ENCODE results near the gene PSTPIP1.

The PSTPIP1 gene

GRCh38 chr15:77001351-77001750 lies 6.4 kb downstream of the PSTPIP1 start:
- no peak overlapping the region for H3K4me3 ChIP-seq (ENCODE audit: low read depth, low read length)
- TF ChIP-seq CTCF (IDR thresholded peaks at IDR 0.05; ENCODE audit: low read depth, low read length) = no peak

GRCh38 chr15:77001966-77002365 lies 7.0 kb downstream of the PSTPIP1 start:
- H3K4me3 ChIP-seq (ENCODE audit: low read depth, low read length) = no peak overlapping the region
- no peak for TF ChIP-seq CTCF (IDR thresholded peaks at IDR 0.05; ENCODE audit: low read depth, low read length)

DNA sequence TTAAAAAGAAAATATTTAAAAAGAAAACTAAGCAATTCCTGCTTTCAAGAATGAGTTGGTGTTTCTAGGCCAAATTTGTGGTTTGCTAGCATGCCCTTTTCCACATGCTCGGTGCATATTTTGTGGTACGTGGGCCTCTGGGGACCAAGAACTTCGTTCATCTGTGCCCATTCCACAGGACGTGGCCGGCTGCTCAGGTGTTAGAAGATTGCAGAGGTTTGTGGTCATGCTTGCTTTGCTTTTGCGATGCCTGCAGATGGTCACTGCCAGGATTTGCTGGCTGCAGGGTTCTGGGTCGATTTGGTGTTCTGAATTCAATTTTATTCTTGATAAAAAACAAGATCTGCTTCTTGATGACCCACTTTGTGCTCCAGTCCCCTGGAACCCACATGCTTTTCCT lies 7.5 kb downstream of the PSTPIP1 start:
- no peak overlapping the region for H3K4me3 ChIP-seq (ENCODE audit: low read depth, low read length)
- TF ChIP-seq CTCF (IDR thresholded peaks at IDR 0.05; ENCODE audit: low read depth, low read length) = no peak

DNA sequence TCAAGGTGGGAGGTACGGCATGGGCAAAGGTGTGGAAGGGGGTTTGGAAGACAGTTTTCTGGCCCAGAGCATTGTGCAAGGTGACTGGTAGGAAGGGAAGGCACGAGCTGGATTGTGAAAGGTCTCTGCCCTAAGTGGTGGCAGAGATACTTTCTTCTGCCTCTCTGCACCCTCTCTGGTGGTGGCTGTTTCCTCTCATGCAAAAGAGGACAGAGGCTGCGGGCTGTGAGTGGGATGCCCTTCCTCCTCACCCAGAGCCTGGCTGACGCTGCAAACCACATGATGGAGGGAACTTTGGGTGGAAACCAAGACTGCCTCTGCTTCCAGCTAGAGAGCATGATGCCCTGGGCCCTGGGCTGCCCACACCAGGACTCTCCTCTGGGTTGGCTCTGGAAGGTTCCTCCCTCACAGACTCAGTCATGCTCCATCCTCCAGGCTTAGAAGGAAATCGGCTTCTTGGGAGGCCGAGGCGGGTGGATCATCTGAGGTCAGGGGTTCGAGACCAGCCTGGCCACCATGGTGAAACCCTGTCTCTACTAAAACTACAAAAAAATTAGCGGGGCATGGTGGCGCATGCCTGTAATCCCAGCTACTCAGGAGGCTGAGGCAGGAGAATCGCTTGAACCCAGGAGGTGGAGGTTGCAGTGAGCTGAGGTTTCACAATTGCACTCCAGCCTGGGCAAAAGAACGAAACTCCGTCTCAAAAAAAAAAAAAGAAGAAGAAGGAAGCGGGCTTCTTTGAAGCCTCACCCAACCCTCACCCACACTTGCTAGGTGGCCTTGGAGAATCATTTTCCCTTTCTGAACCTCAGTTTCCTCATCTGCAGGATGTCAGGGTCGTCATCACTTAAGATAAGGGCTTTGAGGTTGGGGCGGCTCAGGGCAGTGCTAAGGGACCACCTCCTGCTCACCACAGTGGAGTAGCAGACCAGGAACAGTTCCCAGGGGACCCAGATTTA lies 8.3 kb downstream of the PSTPIP1 start:
- H3K4me3 ChIP-seq (ENCODE audit: low read depth, low read length) = no peak overlapping the region
- no peak for TF ChIP-seq CTCF (IDR thresholded peaks at IDR 0.05; ENCODE audit: low read depth, low read length)

DNA sequence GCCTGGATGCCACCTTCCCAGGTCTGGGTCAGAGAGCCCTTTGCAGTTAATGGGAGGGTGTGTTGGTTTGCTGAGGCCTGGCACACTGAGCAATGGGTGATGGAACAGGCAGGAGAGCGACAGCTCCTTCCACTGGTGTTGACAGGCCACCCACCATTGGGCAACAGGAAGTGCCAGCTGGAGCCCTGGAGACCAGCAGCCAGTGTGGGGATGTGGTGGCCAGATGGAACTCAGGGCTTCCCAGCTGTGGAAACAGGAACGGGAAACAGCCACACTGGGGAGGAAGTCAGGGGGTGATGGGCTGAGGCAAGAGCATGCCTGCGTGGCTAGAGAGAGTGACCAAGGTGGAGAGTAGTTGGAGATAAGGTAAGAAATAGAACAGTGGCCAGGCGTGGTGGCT lies 9.3 kb downstream of the PSTPIP1 start:
- no peak for TF ChIP-seq CTCF (IDR thresholded peaks at IDR 0.05; ENCODE audit: low read depth, low read length)
- no peak overlapping the region for H3K4me3 ChIP-seq (ENCODE audit: low read depth, low read length)

GRCh38 chr15:77009176-77009575 lies 14.2 kb downstream of the PSTPIP1 start:
- TF ChIP-seq CTCF (IDR thresholded peaks at IDR 0.05; ENCODE audit: low read depth, low read length) = no peak
- no peak overlapping the region for H3K4me3 ChIP-seq (ENCODE audit: low read depth, low read length)

- no peak for TF ChIP-seq CTCF (IDR thresholded peaks at IDR 0.05; ENCODE audit: low read depth, low read length)
- H3K4me3 ChIP-seq (ENCODE audit: low read depth, low read length) = no peak overlapping the region
These were observed 14.9 kb downstream of the PSTPIP1 start for GRCh38 chr15:77009646-77010311.
